A549 treated with RU486 at 1 μM for 4 hours (cell line): ENCODE results near the gene PRSS36. TPM values are rescaled to one million over a fixed set of nuclear protein-coding genes. Genes with fewer than 3 reads are reported as not detected.

ENCODE experiments used
- total RNA-seq: library from RNA; stranded (reverse); fragments of 200-300 nt; extraction: Qiagen RNA extraction; gene quantifications from 5 replicates; pipeline ENCODE4 v1.2.3, GENCODE V29; 2022; ENCODE audit warnings: low read depth

Gene PRSS36
- total RNA-seq: 0.29 to 1.2 TPM (median 0.65 TPM) in 5 replicates

GRCh38 chr16:31149894-31150890 is at the start of gene PRSS36:
PRSS36 (minus strand) TSS chr16:31150066; CDS start chr16:31150035, 31 bp downstream.

DNA sequence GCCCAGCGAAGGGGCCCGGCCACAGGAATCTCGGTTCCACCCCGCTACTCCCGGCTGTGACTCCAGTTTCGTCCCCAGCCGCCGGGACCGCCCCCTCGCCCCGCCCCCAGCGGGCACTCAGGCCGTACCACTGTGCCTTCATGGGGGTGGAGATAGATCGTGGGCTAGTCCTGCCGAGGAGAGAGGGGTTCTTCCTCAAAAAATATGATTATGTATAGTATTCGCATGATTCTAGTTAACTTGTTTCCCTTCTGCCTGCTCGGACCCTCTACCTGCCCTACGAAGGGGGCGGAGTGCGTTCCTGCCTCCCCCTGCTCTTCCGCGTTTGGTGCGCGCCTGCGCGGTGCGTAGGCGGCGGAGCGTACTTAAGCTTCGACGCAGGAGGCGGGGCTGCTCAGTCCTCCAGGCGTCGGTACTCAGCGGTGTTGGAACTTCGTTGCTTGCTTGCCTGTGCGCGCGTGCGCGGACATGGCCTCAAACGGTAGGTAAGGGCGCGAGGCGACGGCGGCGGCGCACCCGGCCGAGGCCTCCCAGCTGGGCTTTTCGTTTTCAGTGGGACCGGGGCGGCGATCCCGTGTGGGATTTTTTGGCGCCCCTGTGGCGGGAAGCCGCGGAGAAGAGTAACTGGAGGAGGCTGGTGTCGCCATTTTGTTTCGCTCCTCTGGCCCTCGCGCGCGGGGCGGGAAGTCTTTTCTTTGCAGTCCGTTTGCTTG is 30.0 kb upstream of the PRSS36 start, which contains the start of gene FUS:
FUS (plus strand) TSS at position 393 of the 713 bp plus-strand sequence; CDS start at position 469, 76 bp downstream.

GRCh38 chr16:31135535-31136286 is 14.2 kb downstream of the PRSS36 start, which contains the start of gene PRSS8:
PRSS8 (minus strand) TSS chr16:31135727; CDS start chr16:31135498, 229 bp downstream.

DNA sequence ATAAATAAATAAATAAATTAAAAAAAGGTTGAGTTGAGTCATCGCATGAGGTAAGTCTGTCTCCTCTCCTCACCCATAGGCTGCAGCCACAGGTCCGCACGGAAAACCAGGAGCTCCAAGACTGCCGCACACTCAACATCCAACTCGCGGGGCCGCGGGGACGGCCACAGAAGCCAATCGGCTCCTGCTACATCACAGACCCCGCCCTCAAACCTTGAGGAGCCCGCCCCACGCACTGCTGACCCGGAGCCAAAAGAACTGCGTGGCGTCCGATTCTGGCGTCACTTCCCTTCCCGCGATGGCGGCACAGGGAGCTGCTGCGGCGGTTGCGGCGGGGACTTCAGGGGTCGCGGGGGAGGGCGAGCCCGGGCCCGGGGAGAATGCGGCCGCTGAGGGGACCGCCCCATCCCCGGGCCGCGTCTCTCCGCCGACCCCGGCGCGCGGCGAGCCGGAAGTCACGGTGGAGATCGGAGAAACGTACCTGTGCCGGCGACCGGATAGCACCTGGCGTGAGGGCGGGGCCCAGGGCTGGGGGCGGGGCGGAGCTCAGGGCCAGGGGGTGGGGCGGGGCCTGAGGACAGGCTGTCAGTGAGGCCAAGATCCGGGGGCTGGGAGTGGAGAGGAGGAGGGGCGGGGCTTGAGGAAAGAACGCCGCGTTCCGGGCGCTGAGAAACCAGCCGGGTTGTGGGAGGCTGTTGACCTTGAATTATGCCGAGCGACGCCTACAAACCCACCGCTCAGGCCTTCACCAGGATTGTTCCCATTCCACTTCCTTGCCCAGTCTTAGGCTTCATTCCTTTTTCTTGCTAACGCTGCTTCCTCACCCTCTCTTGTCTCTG is 32.3 kb downstream of the PRSS36 start, which contains the start of gene KAT8:
KAT8 (plus strand) TSS at position 281 of the 839 bp plus-strand sequence; CDS start at position 299, 18 bp downstream.

GRCh38 chr16:31108035-31108793 is 41.7 kb downstream of the PRSS36 start, which contains the start of gene BCKDK:
BCKDK (plus strand) TSS chr16:31108386; CDS start chr16:31109224, 838 bp downstream.

DNA sequence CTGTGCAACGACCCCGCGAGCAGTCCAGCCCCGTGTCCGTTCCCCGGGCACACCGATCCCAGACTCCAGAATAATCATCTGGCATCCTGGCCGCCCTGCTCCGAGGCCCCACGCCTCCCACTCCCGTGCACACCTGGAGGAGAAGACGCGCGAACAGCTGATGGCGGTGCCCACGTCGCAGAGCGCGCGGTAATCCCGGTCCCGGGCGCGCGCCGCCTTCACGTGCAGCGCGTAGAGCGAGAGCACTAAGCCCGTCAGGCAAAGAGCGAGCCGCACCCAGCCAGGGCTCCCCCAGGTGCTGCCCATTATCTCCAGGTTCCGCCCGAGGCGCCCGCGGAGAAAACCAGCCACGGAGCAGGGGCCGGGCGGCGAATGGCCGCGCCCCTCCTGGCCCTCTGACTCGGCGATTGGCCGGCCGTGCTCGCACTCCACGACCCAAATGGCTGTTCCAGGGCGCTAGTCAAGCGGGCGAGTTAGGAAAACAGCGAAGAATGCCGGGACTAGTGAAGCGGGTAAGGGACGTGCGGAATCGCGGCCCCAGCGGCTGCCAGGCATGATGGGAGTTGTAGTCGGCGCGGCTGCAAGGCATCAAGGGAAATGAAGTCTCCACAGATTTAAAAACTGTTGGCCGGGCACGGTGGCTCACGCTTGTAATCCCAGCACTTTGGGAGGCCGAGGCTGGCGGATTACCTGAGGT is 55.3 kb downstream of the PRSS36 start, which contains the start of gene VKORC1:
VKORC1 (minus strand) TSS at position 374 of the 697 bp plus-strand sequence; CDS start at position 306, 68 bp downstream.

Other genes with a start within 250 kb of the PRSS36 start
- 11.6 to 23.8 TPM (median 19.2 TPM) in 5 replicates for gene FBXL19, start 226.5 kb downstream of the PRSS36 start, total RNA-seq
- gene ORAI3, start 201.0 kb downstream of the PRSS36 start, total RNA-seq: 9.1 to 16.9 TPM (median 13.9 TPM) in 5 replicates
- 16.7 to 23.8 TPM (median 21.6 TPM) in 5 replicates for gene SETD1A, start 192.3 kb downstream of the PRSS36 start, total RNA-seq
- 11.4 to 17.0 TPM (median 13.8 TPM) in 5 replicates for gene HSD3B7, start 164.9 kb downstream of the PRSS36 start, total RNA-seq
- 1.5 to 2.1 TPM (median 1.5 TPM) in 5 replicates for gene STX1B, start 139.4 kb downstream of the PRSS36 start, total RNA-seq
- gene STX4, start 116.5 kb downstream of the PRSS36 start, total RNA-seq: 62.9 to 80.5 TPM (median 68.1 TPM) in 5 replicates
- gene ZNF668, start 75.8 kb downstream of the PRSS36 start, total RNA-seq: 11.0 to 20.6 TPM (median 18.0 TPM) in 5 replicates
- 8.7 to 11.9 TPM (median 9.7 TPM) in 5 replicates for gene ZNF646, start 75.6 kb downstream of the PRSS36 start, total RNA-seq
- gene PRSS53, start 61.1 kb downstream of the PRSS36 start, total RNA-seq: 0.61 to 1.4 TPM (median 1.1 TPM) in 5 replicates
- gene VKORC1, start 55.3 kb downstream of the PRSS36 start, total RNA-seq: 101 to 142 TPM (median 140 TPM) in 5 replicates
- 34.4 to 51.3 TPM (median 45.9 TPM) in 5 replicates for gene BCKDK, start 41.7 kb downstream of the PRSS36 start, total RNA-seq
- gene KAT8, start 32.4 kb downstream of the PRSS36 start, total RNA-seq: 33.3 to 40.2 TPM (median 36.9 TPM) in 5 replicates
- 0.26 to 0.91 TPM (median 0.28 TPM) in 5 replicates for gene PRSS8, start 14.3 kb downstream of the PRSS36 start, total RNA-seq
- gene FUS, start 30.1 kb upstream of the PRSS36 start, total RNA-seq: 501 to 589 TPM (median 572 TPM) in 5 replicates
- gene PYCARD, start 52.7 kb upstream of the PRSS36 start, total RNA-seq: 27.9 to 44.1 TPM (median 37.7 TPM) in 5 replicates
- gene TRIM72, start 64.1 kb upstream of the PRSS36 start, total RNA-seq: 0.02 to 0.14 TPM (median 0.05 TPM) in 5 replicates
- gene PYDC1, start 67.1 kb upstream of the PRSS36 start, total RNA-seq: not detected in 5 replicates
- gene ITGAM, start 109.9 kb upstream of the PRSS36 start, total RNA-seq: 1.9 to 2.9 TPM (median 2.1 TPM) in 5 replicates
- gene ITGAX, start 205.1 kb upstream of the PRSS36 start, total RNA-seq: 1.1 to 1.6 TPM (median 1.2 TPM) in 5 replicates
- not detected in 5 replicates for gene ITGAD, start 243.3 kb upstream of the PRSS36 start, total RNA-seq